LNCaP clone FGC (cell line): ENCODE results near the gene PDE4D.

ENCODE experiments used
- DNase-seq: peaks from one replicate; pipeline ENCODE4 v3.0.0-alpha.2; 2011; ENCODE audit warnings: low read depth
- H3K4me3 ChIP-seq: 2 replicates; pipeline ENCODE4 v1.5.1; 2011; ENCODE audit warnings: mild to moderate bottlenecking, low read depth, low read length, control low read depth
- TF ChIP-seq, protein P1 (sequence below): IDR thresholded peaks from 2 replicates; pipeline ENCODE4 v1.5.1; 2012; ENCODE audit warnings: mild to moderate bottlenecking; ENCODE audit not compliant: control insufficient read depth, insufficient read depth; ENCODE audit errors: extremely low read depth

Gene PDE4D

DNA sequence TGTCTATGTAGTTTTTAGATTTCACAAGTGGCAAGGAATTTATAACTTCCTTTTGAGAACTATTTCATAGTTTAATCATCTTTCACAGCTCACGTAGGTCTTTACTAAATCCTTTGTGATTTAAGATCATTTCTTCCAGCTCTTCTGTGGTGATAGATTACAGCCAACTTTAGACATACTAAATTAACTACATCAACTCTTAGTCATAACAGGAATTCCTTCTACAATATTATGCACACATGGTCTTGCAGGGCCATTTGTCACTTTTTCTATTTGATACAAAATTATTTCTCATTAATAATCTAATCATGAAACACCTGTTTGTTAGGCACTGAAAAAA, 208.4 kb downstream of the PDE4D start:
- no peak for DNase-seq
- TF ChIP-seq, protein P1, sequence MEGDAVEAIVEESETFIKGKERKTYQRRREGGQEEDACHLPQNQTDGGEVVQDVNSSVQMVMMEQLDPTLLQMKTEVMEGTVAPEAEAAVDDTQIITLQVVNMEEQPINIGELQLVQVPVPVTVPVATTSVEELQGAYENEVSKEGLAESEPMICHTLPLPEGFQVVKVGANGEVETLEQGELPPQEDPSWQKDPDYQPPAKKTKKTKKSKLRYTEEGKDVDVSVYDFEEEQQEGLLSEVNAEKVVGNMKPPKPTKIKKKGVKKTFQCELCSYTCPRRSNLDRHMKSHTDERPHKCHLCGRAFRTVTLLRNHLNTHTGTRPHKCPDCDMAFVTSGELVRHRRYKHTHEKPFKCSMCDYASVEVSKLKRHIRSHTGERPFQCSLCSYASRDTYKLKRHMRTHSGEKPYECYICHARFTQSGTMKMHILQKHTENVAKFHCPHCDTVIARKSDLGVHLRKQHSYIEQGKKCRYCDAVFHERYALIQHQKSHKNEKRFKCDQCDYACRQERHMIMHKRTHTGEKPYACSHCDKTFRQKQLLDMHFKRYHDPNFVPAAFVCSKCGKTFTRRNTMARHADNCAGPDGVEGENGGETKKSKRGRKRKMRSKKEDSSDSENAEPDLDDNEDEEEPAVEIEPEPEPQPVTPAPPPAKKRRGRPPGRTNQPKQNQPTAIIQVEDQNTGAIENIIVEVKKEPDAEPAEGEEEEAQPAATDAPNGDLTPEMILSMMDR: no peak

DNA sequence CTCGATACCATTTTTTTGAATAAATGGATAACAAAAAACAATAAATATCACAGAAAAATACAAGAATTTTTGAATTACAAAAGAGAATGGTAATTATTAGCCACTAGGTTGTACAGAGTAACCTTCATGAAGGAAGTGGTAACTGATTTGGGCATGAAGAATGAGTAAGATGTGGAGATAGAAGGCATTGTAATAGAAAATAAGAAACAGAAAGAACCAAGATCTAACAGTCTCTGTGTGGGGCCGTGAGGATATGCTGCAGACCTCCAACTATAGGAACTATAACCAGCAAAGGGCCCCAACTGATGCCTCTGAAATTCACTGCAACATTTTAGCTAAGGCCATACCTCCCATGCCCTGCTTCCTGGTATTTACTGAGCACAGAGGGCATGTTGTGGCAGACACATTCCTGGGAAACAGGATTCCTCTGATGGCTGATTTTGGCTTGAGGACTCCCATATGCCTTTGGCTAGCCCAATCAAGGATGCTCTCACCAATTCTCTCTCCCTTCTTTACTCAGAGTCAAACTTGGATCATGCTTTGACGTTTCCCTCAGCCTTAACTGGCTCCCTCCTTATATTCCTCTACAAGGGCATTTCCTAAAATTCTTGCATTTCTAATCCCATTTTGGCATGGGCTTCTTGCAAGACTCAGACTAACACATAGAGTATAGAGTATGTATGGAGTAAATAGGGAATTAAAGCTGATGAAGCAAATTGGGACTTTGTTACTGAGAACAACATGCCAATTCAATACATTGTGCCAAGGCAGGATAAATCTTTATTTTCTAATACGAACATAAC, 208.9 kb downstream of the PDE4D start:
- TF ChIP-seq, protein P1: no peak
- H3K4me3 ChIP-seq: no peak overlapping the region
- no peak for DNase-seq

More for the DNA sequence above, 208.4 kb downstream of the PDE4D start:
- no peak overlapping the region for H3K4me3 ChIP-seq

DNA sequence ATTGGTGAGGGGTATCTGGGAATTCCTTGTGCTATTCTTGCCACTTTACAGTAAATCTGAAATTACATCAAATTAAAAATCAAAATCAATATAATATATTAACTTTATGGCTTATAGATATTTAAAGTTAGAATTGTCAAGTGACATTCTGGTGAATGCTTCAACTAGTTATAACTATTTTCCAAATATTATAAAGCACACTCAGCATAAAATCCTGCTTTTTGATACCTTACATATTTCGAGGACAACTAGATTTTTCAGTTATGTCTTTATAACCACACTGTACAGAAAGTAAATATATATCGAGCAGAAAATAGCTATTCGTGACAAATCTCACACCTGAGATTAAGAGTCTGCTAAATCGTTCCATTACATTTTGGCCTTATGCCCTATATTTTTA, 210.2 kb downstream of the PDE4D start:
- TF ChIP-seq, protein P1: no peak
- no peak for DNase-seq
- H3K4me3 ChIP-seq: no peak overlapping the region

DNA sequence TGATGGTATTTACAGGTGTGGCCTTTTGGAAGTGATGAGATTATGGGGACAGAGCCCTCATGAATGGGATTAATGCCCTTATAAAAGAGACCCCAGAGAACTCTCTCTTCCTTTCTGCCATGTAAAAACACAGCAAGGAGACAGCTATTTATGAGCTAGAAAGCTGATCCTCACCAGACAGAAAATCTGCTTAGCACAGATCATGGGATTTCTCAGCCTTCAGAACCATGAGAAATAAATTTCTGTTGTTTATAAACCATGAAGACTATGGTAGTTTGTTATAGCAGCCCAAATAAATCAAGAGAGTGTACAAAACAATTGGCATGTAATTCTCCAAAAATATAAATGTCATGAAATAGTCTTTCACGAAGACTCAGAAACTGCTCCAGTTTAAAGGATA, 211.0 kb downstream of the PDE4D start:
- TF ChIP-seq, protein P1: no peak
- H3K4me3 ChIP-seq: no peak overlapping the region
- no peak for DNase-seq

DNA sequence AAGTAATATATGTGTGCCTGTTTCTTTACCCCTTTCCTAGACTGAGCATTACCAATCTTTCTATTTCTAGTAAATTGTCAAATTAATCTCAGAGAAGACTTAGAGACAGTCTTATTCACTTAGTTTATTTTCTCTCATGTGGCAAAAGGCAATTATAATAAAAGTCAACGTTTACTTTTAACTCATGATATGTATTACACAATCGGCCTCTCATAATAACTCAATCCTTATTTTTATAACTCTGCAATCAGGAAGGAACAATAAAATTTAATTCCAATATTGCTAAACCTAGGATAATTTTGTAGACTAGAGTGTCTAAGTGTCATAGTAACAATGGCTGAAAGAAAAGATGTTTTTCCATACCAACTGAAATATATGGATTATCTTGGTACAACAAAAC, 214.6 kb downstream of the PDE4D start:
- no peak overlapping the region for H3K4me3 ChIP-seq
- DNase-seq: no peak
- TF ChIP-seq, protein P1: no peak

DNA sequence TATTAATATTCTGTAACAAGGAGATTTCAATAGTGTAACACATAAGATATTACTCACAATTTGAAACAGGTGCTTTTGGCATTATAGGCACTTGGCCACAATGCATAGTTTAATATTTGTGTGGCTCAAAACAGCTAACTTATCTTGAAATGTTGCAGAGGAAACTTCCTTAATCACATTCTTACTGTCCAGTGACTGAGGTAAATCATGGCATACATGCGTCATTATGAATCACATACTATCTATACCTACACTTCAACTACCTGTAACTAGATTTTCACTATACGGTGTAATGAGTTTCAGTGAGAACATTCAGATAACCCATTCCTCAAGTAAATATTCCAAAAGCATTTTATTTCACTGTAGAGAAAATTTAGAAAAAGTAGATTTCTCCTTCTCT, 218.8 kb downstream of the PDE4D start:
- no peak overlapping the region for H3K4me3 ChIP-seq
- no peak for DNase-seq
- TF ChIP-seq, protein P1: no peak
